Stimulated activated CD4-positive, alpha-beta T cell treated with anti-CD3 and anti-CD28 coated beads, Interleukin-15, amount 100 ng/mL, for 48 hours (primary cell): ENCODE results near the gene PIK3C2B.

ENCODE experiments used
- DNase-seq, 2 donors: peaks; one replicate each; pipeline ENCODE4 v3.0.0-alpha.2; 2020; ENCODE audit warnings: low read depth in 2 of 2

Gene PIK3C2B

DNA sequence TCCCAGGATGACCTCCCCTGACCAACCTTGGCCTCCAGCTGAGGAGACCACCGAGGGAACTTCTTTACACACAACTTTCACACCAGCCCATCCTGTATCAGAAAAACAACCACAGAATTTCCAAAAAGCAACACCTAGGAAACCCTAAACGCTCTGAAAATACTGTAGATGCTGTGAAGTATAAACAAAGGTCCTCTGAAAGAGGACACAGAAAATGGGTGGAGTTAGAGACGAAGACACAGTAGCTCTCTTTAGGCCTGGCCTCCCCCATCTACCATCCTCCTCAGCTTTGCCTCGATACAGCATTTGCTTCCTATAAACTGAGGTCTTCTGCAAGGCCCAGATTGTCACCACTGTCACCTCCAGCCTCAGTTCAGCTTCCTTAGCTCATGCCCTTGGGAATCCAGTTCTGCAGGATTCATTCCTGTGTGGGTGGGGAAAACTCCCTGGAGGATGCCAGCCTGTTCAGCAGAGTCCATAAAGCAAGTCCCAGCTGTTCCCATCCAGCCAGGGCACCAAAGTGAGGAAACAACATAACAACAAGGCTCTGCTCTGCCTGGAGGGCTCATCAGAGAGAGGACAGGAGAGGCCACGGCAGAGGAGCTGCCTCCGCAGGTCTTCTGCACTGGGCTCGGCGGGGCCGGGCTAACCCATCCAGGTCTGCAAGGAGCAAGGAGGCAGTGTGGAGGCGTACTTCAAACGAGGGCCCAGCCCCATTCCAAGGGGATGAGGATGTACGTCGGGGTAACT is 15.0 kb downstream of the PIK3C2B start:
- no peak for DNase-seq

DNA sequence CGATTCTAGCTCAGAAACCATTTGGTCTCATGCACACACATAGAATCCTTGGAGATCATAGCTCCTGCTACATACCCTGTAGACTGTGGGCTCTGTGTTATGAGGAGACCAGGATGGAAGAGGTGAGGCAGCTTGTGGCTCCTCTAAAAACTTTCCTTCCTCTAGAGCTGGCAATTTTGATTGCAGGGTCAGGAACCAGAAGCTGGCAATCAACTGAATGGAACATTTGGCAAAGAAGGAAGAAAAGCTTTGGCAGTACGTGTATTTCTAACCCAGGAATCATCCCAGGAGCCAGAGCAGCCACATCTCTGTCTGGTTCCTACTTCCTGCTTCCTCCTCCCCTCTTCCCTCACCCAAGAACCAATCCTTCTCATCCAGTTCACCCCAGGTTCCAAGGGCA is 15.7 kb downstream of the PIK3C2B start:
- no peak for DNase-seq

- no peak for DNase-seq
Measured at GRCh38 chr1:204478172-204478899, 16.3 kb downstream of the PIK3C2B start.

DNA sequence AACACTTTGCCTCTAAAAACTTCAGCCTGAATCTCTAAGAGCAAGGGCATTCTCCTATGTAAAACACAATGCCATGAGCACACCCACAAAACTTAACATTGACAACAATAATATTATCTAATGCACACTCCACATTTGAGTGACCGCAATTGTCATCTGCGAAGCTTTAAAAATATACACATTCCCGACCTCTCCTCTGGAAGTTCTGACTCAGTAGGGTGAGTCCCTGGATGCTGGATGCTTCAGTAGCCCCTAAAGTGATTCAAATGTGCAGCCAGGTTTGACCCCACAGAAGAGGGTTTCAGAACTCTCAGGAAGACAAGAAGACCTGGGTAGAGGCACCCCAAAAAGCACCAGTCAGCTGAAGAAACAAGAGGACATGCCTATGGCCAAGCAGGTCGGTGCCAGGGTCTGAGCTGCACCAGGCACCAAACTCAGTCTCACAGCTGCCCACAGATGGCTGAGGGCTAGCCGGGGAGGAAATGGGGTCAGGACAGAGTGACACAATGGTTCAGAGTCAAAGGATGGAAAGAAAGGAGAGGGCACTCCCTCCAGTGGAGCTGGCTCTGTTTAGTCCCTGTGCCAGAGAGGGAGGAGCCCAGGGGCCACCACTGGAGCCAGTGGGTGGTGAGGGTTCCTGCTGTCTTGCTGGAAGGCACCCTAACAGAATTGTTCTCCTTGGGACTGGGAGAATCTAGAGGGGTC is 17.4 kb downstream of the PIK3C2B start:
- no peak for DNase-seq

- no peak for DNase-seq
Measured at GRCh38 chr1:204476563-204476962, 18.0 kb downstream of the PIK3C2B start.

DNA sequence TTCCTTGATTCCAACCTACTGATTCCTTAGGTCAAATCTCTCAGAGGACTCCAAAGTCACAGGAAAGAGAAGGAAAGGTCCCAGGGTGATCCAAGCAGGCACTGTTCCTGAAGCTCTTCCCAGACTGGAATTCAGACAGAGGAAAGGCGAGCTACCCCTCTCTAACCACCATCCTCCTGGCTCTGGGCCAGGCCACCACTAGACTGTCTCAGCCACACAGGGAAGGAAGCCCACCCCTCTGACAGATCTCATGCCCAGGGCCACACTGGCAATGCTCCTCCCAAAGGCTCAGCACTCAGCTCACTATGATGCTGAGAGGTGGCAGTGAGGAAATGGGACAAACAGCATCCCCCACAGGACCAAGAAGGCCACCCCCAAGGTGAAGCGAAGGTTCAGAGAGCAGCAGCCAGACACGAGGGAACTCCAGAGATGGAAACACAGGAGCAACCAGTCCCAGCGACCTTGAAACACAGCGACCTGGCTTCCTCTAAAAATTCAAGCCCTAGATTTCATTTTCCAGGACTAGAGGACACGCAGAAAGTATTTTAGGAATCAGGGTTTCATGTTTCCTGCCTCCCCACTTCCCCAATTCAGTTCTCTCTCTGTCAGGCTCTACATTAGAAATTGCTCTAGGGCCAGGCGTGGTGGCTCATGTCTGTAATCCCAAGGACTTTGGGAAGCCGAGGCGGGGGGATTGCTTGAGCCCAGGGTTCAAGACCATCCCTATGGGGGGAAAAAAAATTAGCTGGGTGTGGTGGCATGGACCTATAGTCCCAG is 18.8 kb downstream of the PIK3C2B start:
- DNase-seq: no peak

DNA sequence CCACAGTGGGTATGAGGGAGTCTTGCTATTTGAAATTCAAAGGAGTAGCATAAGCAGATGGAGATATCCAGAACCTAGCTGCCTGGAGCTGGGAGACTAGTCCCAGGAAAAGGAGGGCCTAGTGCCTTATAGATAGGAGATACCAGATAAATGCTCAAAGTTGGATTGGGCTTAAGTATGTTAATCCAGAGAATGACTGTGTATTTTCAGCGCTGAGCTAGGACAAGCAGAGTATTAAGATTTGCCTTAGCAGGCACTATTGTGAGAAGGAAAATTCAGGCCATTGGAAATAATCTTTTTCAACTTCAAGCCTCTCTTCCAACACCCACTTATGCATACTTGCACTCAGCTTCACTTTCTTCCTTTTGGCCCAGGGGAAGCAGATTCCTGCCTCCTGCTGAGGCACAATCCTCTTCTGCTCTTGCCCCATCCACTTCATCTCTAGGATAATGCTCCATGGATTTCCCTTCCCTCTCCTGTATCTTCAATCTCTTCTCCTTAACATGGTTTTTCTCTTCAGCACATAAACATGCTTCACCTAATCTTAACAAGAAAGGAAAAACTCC is 21.1 kb downstream of the PIK3C2B start:
- no peak for DNase-seq

- no peak for DNase-seq
Measured at GRCh38 chr1:204472660-204473059, 21.9 kb downstream of the PIK3C2B start.

DNA sequence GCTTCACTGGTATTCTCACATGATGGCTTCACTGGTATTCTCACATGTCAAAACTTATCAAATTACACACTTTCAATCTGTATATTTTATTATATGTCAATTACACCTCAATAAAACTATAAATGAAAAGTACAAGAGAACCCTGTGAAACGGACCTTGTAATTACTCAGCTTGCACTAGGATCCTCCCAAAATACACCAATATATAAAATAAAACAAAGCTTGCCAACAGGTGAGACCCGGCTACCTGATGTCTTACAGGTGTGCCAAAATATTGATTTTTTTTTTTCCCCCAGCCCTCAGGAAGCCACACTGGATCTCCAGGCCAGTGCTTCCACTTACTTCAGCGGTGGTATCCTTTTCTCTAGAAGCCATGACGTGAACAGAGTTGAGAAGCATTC is 22.9 kb downstream of the PIK3C2B start:
- no peak for DNase-seq

GRCh38 chr1:204469304-204469703 is 25.3 kb downstream of the PIK3C2B start:
- DNase-seq: no peak

DNA sequence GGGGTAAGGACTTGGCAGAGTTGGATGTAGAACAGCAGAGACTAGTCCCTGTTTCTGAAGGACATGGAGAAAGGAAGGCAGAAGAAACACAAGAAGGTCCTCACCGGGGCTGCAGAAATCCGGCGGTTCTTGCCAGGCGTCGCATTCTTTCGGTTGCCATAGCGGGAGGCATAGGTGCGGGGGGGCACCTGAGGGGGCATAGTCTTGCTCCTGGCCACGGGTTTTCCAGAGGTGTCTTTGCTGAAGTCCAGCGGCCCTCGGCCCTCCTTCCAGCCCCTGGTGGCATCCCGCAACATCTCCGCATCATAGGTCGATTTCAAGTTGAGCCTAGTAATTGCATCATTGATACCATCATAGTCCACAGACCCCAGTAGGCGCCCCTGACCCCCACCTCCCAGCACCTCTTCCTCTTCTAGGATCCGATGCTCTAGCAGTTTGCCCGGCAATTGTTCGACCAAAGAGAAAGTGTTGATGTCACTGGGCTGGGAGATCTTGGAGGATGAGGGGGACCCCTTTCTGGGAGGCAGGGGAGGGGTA is 25.8 kb downstream of the PIK3C2B start:
- no peak for DNase-seq

DNA sequence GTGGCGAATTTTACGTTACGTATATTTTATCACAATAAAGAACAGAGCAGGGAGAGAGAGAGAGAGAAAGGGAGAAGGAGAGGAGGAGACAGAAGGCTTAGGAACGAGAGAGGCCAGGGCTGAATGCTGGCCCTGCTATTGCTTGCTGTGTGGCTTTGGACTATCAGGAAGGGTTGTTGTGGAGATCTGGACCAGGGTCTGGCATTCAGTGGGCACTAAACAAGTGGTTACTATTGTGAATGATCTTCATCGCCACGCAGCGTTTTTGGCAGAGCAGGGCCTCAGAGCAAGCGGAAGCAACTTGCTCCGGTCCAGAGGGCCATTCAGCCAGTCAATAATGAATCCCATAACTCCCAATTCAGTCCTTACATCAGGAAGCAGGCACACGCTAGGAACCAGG is 26.4 kb downstream of the PIK3C2B start:
- no peak for DNase-seq

DNA sequence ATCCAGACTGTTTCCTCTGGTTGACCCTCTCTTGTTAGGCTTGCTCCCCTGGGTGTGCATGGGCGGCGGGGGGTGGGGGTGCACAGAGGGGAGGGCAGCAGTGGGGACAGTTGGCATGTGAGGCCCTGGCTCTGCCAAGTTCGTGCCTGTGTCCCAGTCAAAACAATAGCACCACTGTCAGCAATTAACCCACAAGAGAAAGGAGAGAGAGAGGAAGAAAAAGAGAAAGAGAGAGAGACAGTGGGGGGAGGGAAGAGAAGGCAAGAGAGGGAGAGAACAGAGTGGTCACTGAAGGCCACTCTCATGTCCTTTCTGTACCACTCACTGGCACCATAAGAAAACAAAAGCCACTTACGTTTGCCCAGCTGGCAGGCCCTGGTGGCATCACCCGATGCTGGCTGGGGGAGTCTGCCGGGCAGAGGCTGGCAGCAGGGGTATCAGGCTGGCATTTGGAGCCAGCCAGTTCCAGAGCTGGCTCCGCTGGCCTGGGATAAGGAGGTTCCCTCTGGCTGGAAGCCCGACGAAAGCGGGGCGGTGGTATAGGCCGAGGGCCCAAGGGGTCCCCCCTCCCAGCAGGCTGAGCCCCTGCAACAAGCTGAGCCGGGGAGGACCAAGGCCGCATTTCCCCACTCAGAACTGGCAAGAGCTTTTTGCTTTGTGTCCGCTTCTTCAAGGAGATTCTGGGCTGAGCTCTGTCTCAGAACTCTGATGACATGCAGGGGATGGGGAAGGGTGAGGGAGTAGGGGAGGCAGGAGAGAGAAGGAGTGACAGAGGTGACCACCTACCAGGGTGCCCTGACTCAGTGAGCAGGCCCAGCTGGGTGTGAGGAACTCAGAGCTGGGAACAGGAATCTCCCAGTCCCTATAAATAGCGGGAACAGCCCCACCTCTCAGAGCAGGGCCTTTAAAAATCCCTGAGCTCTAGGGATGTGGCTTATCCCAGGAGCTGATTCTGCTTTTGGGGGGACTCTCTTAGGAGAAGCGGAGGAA is 27.9 kb downstream of the PIK3C2B start:
- no peak for DNase-seq

DNA sequence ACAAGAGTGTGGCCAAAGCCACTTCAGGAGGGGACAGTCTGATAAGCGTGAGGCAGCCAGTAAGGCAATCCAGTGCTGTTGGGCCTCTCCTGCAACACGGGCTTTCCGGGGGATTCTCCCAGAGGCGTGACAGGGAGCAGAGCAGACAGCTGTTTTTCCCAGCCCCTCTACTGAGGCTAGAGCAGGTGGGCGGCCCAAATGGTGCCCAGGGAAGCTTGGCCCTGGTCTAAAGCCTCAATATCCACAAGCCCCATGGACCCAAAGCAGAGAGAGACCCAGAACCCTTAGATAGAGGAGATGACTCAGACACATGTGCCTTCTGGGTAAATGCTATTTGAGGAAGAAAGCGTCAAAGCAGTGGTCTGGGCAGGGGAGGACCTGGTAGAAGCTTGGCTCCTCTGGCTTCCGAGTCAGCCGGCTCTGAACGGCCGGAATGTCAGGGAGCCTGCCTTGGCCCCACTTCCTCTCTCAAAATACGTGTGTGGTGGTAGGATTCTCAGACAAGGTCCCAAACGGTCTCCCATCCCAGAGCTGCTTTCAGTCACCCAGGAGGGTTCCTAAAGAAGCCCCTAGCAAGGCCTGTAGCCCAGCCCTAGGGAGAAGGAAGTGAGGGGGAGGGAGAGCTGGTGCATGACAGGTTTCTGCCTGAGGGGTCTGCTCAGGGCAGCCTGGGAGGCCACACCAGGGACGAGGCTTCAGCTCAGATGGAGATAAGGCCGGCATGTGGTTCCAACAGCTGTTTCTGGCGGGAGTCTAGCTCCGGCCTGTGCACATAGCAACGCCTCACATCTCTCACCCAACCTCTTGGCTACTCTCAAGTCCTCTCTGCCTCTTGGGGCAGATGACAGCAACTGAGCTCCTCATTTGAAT is 28.8 kb downstream of the PIK3C2B start:
- no peak for DNase-seq

DNA sequence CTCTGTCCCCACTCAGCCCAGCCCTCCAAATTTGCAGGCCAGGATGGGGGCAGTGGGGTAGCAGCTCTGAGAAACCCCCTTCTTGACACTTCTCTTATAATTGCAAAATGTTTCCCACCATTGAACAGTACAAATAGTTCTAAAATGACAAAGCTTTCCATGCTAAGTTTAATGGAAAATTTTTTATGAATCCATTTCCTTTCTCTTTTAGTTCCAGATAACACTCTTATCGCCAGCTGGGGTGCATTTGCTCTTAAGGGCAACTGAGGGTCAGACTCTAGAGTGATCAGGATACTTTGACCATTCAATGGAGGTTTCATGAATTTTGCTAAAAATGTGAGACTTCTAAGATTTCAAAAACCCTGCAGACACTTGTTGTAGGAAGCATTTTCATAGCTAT is 29.9 kb downstream of the PIK3C2B start:
- DNase-seq: no peak

GRCh38 chr1:204464187-204464631 is 30.4 kb downstream of the PIK3C2B start:
- peak in 1 of 2 donors; percentile 27 for DNase-seq

GRCh38 chr1:204463125-204464060 is 31.2 kb downstream of the PIK3C2B start:
- no peak for DNase-seq

DNA sequence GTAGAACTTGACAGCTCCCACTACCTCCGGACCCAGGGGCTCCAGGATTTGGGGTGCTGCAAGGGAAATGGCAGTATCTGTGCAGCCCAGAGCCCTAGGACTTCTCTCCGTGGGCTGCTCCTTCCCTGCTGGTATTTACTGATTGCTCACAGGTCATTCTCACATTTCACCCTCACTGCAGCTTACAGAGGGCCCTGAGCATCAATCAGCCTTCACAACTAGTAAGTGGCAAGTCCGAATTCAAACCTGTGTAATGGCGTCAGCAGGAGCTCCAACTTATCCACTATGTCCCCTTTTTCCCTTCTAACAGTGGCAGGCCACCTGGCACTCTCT is 32.4 kb downstream of the PIK3C2B start:
- DNase-seq: no peak
